Tibial nerve (tissue), 3 donors: ENCODE results near the gene SCN8A.

ENCODE experiments used
- CTCF ChIP-seq, 5 experiments: fragments of 200-600 bp in 3 of 5; fragments of 450-650 bp in 2 of 5; sonication (generic) in 3 of 5; IDR thresholded peaks; one replicate each; pipeline ENCODE4 v1.5.1; 2016 to 2019; ENCODE audit warnings: antibody characterized with exemption in 5 of 5, mild to moderate bottlenecking in 3 of 5, moderate library complexity in 2 of 5
- POLR2A ChIP-seq, 2 donors: fragments of 450-650 bp; IDR thresholded peaks; one replicate each; pipeline ENCODE4 v1.6.1; 2017; ENCODE audit warnings: antibody characterized with exemption in 2 of 2, mild to moderate bottlenecking in 2 of 2, moderate library complexity in 2 of 2

DNA sequence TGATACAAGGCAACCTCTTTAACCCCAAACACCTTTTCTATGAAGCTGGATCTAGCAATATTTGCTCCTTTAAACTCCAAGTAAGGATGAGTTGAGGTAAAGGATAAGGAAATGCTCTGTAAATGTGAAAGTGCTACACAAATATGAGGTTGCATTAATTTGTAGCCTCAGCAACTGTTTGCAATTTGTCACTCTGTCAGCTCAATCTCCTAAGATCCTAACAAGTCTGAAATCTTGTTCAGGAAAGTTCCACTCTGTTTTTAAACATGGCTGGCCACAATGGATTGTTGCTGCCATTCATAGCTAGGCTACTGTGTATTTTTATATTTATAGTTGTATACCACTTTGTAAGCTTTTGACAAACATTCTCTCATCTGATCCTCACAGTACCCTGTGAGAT lies 51.3 kb downstream of the SCN8A start:
- TF ChIP-seq CTCF (IDR thresholded peaks at IDR 0.05): no peak
- no peak for TF ChIP-seq POLR2A (IDR thresholded peaks at IDR 0.05)
